HEK293 (cell line): Measurements from ENCODE around the gene STX16.

Source experiments
- CTCF ChIA-PET: fragments of 350-600 bp; formaldehyde crosslinking; extraction: SDS; loops from one replicate; lab custom pipeline; 2021; ENCODE audit warnings: antibody characterized with exemption; lab: Yijun Ruan, JAX
- POLR2A ChIA-PET: fragments of 300-600 bp; formaldehyde crosslinking; extraction: SDS; loops from one replicate; lab custom pipeline; 2020; ENCODE audit warnings: antibody characterized with exemption, inconsistent platforms; lab: Yijun Ruan, JAX
- H3K27ac ChIP-seq: fragments of 200-500 bp; sonication (Bioruptor generic); 2 replicates; pipeline ENCODE4 v1.5.1; 2014; ENCODE audit warnings: low read depth, low read length, control low read depth, inconsistent platforms; ENCODE audit errors: extremely low read depth
- H3K36me3 ChIP-seq, 2 experiments: fragments of 200-500 bp in 1 of 2; sonication (Bioruptor generic) in 1 of 2; 1 replicate in 1 of 2; 2 replicates in 1 of 2; pipeline ENCODE4 v1.5.1; 2014 to 2017; ENCODE audit warnings: inconsistent platforms in 2 of 2, low read length in 2 of 2; ENCODE audit not compliant: control insufficient read depth in 2 of 2, insufficient read depth in 1 of 2
- H3K4me1 ChIP-seq: fragments of 200-500 bp; sonication (Bioruptor generic); 2 replicates; pipeline ENCODE4 v1.5.1; 2014; ENCODE audit warnings: mild to moderate bottlenecking, low read length, inconsistent platforms; ENCODE audit not compliant: control insufficient read depth, insufficient read depth
- H3K4me3 ChIP-seq: 2 replicates; pipeline ENCODE4 v1.5.1; 2011; ENCODE audit warnings: low read depth, mild to moderate bottlenecking, control low read depth, low read length, moderate library complexity
- H3K9me3 ChIP-seq: fragments of 200-500 bp; sonication (Bioruptor generic); 2 replicates; pipeline ENCODE4 v1.5.1; 2014; ENCODE audit warnings: low read depth, low read length, inconsistent platforms; ENCODE audit not compliant: control insufficient read depth, insufficient read depth
- GLIS1 ChIP-seq: fragments of 450-650 bp; formaldehyde crosslinking; IDR thresholded peaks from 2 replicates; pipeline ENCODE4 v1.5.1; 2016; ENCODE audit warnings: missing biosample characterization, missing genetic modification characterization
- MEIS1 ChIP-seq: sonication (generic); formaldehyde crosslinking; IDR thresholded peaks from 2 replicates; pipeline ENCODE4 v1.8.1; 2022; ENCODE audit warnings: missing genetic modification reagents, mild to moderate bottlenecking, borderline replicate concordance
- REST ChIP-seq: fragments of 450-650 bp; formaldehyde crosslinking; IDR thresholded peaks from 2 replicates; pipeline ENCODE4 v1.5.1; 2016; ENCODE audit warnings: missing biosample characterization, missing genetic modification characterization
- SETDB1 ChIP-seq: IDR thresholded peaks from one replicate; pipeline ENCODE4 v1.6.1; 2017; ENCODE audit warnings: mild to moderate bottlenecking, low read length, moderate library complexity, mixed read lengths; ENCODE audit not compliant: insufficient read length
- ZIC2 ChIP-seq: fragments of 450-650 bp; formaldehyde crosslinking; IDR thresholded peaks from 2 replicates; pipeline ENCODE4 v1.5.1; 2016; ENCODE audit warnings: missing biosample characterization, missing genetic modification characterization
- ZNF394 ChIP-seq: fragments of 450-650 bp; formaldehyde crosslinking; IDR thresholded peaks from 2 replicates; pipeline ENCODE4 v1.5.1; 2016; ENCODE audit warnings: missing biosample characterization, missing genetic modification characterization, mild to moderate bottlenecking, moderate library complexity, borderline replicate concordance
- ZNF473 ChIP-seq: fragments of 450-650 bp; formaldehyde crosslinking; IDR thresholded peaks from 2 replicates; pipeline ENCODE4 v1.5.1; 2017; ENCODE audit warnings: missing biosample characterization, missing genetic modification characterization
- ZNF513 ChIP-seq: fragments of 450-650 bp; IDR thresholded peaks from 2 replicates; pipeline ENCODE4 v1.5.1; 2018; ENCODE audit warnings: missing biosample characterization, missing genetic modification characterization
- ZNF518A ChIP-seq: fragments of 450-650 bp; formaldehyde crosslinking; conservative IDR thresholded peaks from 2 replicates; pipeline ENCODE4 v1.5.1; 2016; ENCODE audit warnings: low read depth, missing biosample characterization, missing genetic modification characterization
- ZNF548 ChIP-seq: fragments of 450-650 bp; formaldehyde crosslinking; IDR thresholded peaks from 2 replicates; pipeline ENCODE4 v1.5.1; 2016; ENCODE audit warnings: missing biosample characterization, missing genetic modification characterization
- ZNF571 ChIP-seq: fragments of 450-650 bp; formaldehyde crosslinking; IDR thresholded peaks from 2 replicates; pipeline ENCODE4 v1.5.0; 2017; ENCODE audit warnings: missing biosample characterization, missing genetic modification characterization
- ZNF610 ChIP-seq: fragments of 450-650 bp; formaldehyde crosslinking; IDR thresholded peaks from 2 replicates; pipeline ENCODE4 v1.5.1; 2016; ENCODE audit warnings: missing biosample characterization, missing genetic modification characterization, borderline replicate concordance
- ZNF692 ChIP-seq: fragments of 450-650 bp; formaldehyde crosslinking; IDR thresholded peaks from 2 replicates; pipeline ENCODE4 v1.5.1; 2016; ENCODE audit warnings: missing biosample characterization, missing genetic modification characterization
- ZNF768 ChIP-seq: fragments of 450-650 bp; formaldehyde crosslinking; IDR thresholded peaks from 2 replicates; pipeline ENCODE4 v1.5.1; 2018; ENCODE audit warnings: missing biosample characterization, mild to moderate bottlenecking, missing genetic modification characterization
- ZNF792 ChIP-seq: fragments of 450-650 bp; formaldehyde crosslinking; IDR thresholded peaks from 2 replicates; pipeline ENCODE4 v1.5.1; 2016; ENCODE audit warnings: missing biosample characterization, missing genetic modification characterization

Gene STX16

GRCh38 chr20:58628491-58629214 is 22.4 kb upstream of the STX16 start (continued):
- no peak for TF ChIP-seq ZNF610
- TF ChIP-seq ZNF692 (tag by site-specific recombination) = no peak

GRCh38 chr20:58629215-58629580 is 21.9 kb upstream of the STX16 start:
- Histone ChIP-seq H3K27ac (no peak overlapping the region), H3K36me3 (no peaks in the 10 kb centered on the region), H3K4me1 (no peaks in the 10 kb centered on the region), H3K9me3 (no peaks in the 10 kb centered on the region), H3K4me3 (no peak overlapping the region)
- ChIA-PET CTCF (interaction anchor here (0.6 kb wide), 1 partner anchor 1461 kb away, joined by 5 read pairs; no protein-coding TSS in a partner anchor), POLR2A (no interaction called here)
- TF ChIP-seq ZNF792 (tag by site-specific recombination) (no peak), ZNF394 (tag by site-specific recombination) (no peak), REST (tag by site-specific recombination) (no peak), SETDB1 (no peak), ZNF513 (tag by site-specific recombination) (no peak), ZIC2 (tag by site-specific recombination) (peak; percentile 52; the same call in 1 of the 2 replicates), ZNF473 (no peak), ZNF571 (tag by site-specific recombination) (no peak)

- Histone ChIP-seq H3K4me1 (no peaks in the 10 kb centered on the region), H3K9me3 (no peaks in the 10 kb centered on the region), H3K27ac (no peak overlapping the region), H3K36me3 (no peaks in the 10 kb centered on the region), H3K4me3 (no peak overlapping the region)
- CTCF ChIA-PET = no interaction called here
- POLR2A ChIA-PET = interaction anchor here (1.3 kb wide), 1 partner anchor 21 kb away, joined by 3 read pairs; the partner anchor contains the start of gene STX16
- TF ChIP-seq ZNF548 = no peak
- TF ChIP-seq ZNF518A (tag by site-specific recombination) = no peak
- peak; percentile 14; the same call in 1 of the 2 replicates for TF ChIP-seq GLIS1 (tag by site-specific recombination)
- no peak for TF ChIP-seq MEIS1 (CRISPR knock-in tag)
- no peak for TF ChIP-seq ZNF768
Measured at GRCh38 chr20:58630063-58630462, 21.0 kb upstream of the STX16 start.
